GM19239 (cell line): ENCODE data around the gene SELPLG.
"Not testable (repeated sequence)": the region's sequence is repeated elsewhere in the genome, so short reads cannot be mapped to it uniquely, and the experiment has no call there.

ENCODE experiments used
- DNase-seq: peaks from one replicate; pipeline ENCODE4 v3.0.0; 2011; ENCODE audit warnings: low spot score; ENCODE audit not compliant: insufficient read length
- FAIRE-seq: peaks from 2 replicates; lab custom pipeline; 2011; peaks lifted over from hg19 to GRCh38; lab: Jason Lieb, UNC

The SELPLG gene, protein sequence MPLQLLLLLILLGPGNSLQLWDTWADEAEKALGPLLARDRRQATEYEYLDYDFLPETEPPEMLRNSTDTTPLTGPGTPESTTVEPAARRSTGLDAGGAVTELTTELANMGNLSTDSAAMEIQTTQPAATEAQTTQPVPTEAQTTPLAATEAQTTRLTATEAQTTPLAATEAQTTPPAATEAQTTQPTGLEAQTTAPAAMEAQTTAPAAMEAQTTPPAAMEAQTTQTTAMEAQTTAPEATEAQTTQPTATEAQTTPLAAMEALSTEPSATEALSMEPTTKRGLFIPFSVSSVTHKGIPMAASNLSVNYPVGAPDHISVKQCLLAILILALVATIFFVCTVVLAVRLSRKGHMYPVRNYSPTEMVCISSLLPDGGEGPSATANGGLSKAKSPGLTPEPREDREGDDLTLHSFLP

DNA sequence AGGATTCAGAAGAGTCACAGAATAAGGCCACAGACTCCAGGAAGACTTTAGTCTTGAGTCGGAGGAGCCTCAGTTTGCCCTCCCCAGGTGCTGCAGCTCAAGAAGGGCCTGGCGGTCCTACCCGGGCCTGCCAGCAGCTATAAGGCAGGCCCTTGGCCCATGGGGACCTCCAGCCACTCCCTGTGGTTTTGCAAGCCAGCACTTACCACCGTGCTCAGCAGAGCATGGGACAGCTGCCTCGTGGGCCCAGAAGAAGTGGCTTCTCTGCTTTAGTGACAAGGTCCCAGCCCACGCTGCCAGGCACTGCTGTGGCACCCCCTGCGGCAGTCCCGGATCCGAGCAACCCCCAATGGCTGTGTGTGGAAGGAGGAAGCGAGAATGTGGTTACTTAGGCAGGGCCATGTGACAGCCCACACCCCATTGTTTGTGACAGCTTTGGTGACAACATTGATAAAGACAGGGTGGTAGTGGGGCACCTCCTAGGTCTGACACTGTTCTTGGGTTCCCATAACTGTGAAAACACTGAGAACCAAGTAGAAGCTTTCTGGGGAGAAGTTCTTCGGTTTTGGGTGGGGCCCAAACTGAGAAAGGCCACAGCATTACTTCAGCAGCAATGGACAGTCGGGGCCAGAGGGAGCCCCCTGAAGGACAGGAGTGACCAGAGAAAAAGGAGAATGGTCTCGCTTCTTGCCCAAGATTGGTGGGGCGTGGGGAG, at the start of gene SELPLG:
TSS of gene SELPLG (minus strand) at position 361 of the 715 bp plus-strand sequence. CDS start 9,587 bp downstream, outside the sequence.
- peak; percentile 98 for FAIRE-seq
- peak; percentile 53 for DNase-seq

DNA sequence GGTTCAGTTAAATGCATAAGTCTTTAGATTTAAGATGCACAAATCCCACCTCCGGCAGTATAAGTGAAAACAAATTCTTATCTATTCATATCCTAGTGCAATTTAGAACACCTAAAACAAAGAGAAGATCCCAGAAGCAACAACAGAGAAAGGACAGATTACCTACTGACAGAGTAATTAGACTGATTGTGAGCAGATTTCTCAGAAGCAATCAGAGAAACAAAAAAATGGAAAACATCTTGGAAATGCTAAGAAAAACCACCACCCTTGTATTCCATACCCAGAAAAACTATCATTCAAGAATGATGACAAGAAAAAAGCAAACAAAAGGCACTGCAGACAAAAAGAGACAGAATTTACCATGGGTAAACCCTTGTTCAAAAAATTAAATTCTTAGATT, 47.6 kb upstream of the SELPLG start:
- DNase-seq (no peak), FAIRE-seq (no peak)

DNA sequence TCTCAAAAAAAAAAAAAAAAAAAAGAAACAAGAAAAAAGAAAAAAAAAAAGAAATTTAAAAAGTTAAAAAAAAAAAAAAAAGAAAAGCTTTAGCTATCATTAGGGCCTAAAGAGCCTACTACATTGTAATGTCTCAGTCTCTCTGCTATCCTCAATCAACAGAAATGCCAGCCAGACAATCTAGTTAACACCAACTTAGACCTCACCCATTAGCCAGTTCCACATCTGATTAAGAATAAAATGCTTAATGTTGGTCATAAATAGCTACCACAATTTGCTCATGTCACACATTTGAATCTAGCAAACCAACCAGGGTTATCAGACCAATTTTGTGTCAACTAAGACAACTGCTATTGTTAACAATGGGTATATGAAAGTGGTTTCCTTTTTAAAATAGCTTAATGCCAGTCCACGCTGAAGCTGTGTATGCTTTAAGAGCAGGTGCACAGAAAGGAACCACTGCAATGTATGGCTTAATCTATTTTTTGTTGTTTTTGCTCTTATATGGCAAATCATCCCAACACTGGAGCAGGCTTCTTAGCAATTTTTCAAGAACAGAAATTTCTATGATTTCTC, 45.5 kb upstream of the SELPLG start:
- DNase-seq, result no peak

DNA sequence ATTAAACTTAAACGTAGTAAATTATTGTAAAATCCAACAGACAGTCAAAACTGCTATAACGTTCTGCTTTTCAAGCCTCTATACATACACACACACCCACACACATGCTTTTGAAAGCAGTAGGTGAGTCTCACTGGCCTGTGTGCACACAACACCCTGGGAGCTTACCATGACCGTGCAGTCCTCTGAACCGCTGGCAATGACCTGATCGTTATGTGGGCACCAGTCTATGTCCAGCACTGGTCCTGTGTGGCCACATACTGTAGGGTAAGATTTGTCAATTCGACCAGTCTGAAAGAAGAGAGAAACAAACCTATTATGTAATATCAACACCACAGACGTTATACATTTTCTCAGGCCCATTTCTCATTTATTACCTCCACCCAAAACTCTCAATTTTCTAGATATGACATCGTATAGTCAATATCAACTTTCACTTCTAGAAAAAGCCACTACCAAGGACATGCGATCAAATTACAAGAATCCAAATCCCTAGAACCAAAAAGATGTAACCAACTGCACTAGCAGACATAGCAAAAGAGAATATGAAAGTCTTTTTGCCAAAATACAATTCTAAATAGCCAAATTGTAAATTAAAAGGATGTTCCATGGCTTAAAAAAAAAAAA, 44.5 kb upstream of the SELPLG start:
- no peak for FAIRE-seq
- no peak for DNase-seq

More for the DNA sequence above, 45.5 kb upstream of the SELPLG start:
- no peak for FAIRE-seq

DNA sequence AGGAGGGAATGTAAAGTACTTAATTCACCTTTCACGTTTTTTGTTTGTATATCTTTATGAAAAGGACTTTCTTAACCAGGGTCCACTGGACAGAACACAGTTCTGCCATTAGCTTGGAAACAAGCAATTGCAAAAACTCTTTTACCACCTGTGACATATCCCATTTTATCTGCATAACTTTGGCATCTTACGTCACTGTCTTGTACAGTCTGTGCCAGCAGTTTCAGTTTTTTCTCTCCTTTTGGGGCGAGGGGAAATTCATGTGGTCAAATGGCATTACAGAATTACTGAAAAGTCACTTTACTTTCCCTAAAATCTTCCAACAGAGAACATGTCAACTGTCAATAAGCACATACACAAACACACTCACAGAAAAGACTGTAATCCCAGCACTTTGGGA, 43.7 kb upstream of the SELPLG start:
- FAIRE-seq (no peak), DNase-seq (no peak)

DNA sequence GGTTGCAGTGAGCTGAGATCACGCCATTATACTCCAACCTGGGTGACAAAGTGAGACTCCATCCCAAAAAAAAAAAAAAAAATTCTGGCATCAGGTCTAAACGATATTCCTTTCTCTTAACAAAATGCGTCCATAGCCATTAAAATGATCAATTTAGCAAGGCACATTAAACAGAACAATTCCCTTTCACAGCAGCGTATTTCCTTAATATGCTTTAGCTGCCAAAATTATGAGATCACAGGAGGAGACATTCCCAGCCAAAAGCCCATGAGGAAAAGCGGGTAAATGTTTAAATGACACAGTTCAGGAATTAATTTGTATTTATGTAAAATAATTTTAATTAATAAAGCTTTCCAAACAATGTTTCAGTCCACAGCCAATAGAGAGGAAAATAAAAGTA, 43.0 kb upstream of the SELPLG start:
- FAIRE-seq (no peak), DNase-seq (no peak)

DNA sequence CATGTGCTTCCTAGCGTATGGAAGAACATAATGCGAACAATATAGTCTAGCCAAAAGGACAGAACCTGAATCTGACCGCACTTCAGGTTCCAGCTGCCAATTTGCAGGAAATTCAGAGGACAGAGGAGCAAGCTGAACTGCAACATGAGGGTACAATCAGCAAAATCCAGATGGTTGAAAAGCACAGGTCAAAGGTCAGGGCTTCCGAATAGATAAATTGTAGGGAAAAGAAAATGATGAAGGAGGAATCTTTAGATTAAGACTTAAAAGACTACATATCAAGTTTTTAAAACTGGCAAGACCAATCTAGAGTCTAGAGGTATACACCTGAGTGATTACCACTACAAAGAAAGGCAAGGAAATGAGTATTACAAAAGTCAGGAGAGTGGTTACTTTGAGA, 42.1 kb upstream of the SELPLG start:
- DNase-seq, result no peak
- no peak for FAIRE-seq

DNA sequence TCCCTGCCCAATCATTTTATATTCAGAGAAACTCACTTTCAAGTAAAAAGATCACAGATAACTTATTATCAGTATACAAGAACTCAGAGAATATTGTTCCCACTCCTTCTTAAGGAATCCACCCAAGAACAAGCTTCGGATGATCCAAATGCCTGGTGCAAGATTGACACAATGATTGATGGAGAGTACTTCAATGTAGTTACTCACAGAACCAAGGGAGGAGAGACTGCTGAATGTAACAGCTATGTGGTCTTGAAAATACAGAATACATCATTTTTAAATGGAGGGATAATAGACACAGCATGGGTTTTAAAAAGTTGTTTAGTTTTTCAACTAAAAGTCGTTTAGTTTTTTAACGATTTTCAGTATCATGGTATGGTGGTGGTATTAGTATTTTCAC, 38.4 kb upstream of the SELPLG start:
- no peak for FAIRE-seq

DNA sequence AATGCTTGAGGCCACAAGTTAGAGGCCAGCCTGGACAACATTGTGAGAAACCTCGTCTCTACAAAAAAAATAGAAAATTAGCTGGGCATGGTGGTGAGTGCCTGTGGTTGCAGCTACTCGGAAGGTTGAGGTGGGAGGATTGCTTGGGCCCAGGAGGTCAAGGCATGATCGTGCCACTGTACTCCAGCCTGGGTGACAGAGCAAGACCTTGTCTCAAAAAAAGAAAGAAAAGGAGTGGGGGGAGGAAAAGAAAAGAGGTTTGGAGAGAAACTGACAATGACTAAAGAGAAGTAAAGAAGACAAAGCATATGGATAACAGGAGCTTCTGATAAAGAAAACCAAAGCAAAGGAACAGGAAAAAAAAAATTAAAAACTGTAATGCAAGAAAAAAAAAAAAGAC, 37.4 kb upstream of the SELPLG start:
- DNase-seq (no peak), FAIRE-seq (no peak)

More for the DNA sequence above, 38.4 kb upstream of the SELPLG start:
- no peak for DNase-seq

DNA sequence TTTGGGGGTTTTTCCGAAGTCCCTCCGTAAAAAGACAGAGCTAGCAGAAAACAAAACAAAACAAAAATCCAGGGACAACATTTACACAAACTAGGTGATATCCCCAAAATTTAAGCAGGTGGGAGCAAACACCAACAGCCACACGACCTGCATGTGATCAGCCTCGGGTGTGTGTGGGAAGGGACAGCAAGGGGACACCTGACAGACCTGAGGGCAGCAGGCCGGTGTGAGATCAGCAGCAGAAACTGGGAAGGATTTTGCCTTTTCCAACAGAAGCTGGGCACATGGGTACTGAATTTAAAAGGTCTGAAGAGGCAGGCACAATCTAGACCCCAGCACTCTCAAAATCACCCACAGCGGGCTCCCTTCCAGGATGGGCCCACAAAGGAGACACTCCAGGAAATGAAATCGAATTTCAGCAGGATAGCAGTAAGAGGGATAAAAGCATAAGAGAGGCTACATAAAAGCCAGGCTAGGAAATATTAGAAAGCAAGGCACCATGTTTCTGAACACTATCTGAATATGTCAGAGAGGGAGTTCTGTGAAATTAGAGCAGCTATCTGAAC, 36.5 kb upstream of the SELPLG start:
- no peak for FAIRE-seq
- DNase-seq, result no peak

DNA sequence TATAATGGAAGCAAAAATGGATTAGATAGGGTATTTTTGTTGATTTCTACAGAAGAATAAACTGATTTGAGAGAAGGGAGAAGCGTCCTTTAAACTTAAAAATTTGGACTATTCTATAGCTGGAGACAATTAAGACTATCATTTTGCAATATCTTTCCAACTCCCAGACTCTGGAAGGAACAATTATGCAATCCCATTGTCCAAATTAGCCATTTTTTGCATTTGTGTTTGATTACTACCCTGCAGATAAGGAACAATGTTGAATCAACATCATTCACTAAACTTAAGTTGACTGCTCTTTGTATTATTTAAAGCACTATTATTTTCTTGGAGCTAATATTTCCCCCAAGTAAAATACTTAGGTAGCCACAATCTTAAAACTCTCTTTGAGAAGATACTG, 34.8 kb upstream of the SELPLG start:
- DNase-seq (no peak), FAIRE-seq (no peak)

DNA sequence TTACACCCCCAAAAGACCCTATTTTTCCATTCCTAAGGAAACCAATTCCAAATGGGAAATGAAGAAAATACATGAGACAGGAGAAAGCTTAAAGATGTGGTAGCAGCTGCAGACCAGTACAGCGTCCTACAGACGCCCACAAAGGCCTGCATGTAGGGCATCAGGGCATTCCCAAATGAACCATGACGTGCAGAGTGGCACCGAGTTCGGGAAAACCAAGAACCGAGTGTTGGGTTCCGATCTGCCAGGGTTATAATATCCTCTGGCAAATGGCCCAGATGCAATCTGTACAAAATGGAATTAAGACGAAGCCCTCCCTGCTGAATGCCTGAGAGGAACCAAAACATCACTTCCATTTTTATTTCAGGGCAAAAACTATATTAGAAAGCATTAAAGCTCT, 34.4 kb upstream of the SELPLG start:
- no peak for DNase-seq
- no peak for FAIRE-seq

DNA sequence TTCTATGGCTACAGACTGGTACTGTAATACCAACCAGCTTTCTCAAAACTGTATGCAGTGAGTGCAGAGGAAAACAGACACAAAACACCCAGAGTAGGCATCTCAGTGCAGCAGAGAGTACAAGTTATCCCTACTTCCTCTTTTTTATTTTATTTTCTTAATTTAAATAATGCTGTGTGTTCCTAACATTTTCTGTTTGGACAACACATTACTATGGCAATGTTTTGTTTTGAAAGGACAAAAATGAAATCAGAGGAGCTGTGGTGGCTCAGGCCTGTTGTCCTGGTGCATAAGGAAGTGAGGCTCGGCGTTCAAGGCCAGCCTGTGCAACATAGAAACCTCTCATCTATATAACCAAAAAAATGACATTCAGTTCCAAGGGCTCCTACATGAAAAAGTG, 33.7 kb upstream of the SELPLG start:
- FAIRE-seq, result no peak
- no peak for DNase-seq

DNA sequence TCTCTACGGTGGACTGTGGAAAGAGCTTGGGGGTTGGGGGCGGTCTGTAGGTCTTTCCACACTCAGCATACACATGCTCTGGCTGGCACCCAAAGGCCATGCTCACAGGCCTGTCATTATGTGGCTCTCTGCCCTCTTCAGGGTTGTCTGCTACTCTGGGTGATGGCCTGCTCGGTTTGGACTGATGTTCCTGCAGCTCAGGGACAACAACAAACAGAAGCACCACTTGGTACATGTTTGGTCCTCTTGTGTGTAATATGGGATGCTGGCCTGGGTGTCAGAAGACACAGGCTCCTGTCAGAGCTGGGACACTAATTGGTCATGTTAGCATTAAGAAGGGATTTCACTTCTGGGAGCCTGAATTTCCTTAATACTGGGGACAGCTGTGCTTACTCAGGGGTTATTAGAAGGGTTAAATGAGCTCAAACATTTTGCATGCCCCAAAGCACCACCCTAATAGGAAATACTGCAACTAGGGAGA, 32.7 kb upstream of the SELPLG start:
- FAIRE-seq (no peak), DNase-seq (no peak)

DNA sequence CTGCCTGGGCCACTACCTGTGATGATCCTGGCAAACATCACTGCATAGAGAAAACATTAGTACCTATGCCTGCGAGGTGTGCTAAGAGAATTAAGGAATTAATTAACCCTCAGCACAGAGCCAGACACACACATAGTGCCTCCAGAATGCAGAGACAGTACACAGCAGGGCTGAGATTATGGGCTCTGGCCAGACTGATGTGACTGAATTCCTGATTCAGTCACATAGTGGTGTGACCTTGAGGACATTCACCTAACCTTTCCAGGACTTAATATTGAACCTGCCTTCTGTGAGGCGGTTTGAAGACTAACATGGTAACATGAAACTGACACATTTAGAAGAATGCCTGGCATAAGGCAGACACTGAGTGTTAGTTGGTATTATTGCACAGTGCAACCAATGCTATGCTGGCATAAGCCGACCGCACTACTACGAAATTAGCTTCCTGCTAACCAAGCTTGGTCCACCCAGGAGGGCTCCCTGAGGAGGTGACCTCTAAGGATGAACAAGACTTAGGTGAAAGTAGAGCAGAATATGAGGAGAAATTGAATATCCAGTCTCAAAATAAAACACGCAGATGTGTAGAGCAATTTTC, 32.0 kb upstream of the SELPLG start:
- DNase-seq, result no peak
- FAIRE-seq, result peak; percentile 67

DNA sequence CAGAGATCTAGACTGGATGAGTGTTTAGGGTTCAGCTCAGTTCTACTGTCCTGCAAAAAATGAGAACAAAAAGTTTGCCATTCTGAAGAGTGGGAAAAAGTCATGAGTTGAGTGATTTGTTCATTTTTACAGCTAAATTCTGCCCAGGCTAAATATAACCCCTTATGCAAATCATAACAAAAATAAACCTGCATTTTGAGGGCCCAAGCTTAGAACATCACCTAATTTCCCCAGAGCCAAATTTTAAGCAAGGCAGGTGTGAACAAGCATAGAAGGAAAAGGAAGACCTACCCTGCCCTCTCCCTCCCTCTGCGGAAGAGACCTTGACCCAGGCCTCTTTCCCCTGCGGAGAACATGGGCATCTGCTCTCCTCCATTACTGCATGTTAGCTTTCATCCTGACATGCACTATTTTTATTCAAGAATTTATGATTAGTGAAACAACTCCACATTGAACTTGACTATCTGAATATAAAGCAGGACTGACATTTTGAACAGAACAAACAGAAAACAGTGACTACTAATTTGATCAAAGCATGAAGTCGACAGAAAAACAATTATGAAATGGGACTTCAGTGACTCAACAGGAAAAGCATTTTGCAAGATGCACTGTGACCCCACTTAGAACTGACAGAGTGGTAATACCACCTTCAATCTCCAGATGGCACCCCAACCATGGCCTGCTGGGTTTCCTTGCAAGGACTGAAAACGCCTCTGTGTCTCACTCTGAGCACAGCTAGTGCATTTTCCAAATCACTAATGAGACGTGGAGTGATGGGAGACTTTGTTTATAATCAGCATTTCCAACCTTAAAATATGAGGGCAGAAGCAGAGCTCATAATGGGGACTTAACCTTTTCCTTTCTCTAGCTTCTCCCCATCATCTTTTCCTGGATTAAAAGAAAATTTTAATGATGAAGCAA, 30.9 kb upstream of the SELPLG start:
- FAIRE-seq (peak; percentile 88), DNase-seq (peak; percentile 62)

DNA sequence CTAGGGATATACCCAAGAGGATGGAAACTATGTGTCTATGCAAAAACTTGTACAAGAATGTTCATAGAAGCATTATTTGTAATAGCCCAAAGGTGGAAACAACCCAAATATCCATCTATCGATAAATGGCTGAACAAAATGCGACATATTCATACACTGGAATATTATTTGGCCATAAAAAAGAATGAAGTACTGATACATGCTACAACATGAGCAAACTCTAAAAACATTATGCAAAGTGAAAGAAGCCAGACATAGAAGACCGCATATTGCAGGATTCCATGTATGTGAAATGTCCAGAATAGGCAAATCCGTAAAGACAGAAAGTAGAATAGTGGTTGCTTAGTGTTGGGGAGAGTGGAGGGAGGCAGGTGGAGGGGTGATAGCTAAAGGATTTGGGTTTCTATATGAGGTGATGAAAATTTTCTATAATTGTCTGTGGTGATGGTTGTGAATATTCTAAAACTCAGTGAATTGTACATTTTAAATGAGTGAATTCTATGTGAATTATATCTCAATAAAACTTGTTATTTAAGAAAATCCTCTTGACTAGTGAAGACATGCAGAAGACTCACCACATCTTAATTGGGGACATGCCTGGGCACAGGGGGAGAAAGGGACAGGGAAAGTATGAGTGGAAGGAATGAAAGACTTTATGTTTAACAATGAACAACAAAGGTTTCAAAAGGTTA, 29.8 kb upstream of the SELPLG start:
- peak; percentile 44 for FAIRE-seq

DNA sequence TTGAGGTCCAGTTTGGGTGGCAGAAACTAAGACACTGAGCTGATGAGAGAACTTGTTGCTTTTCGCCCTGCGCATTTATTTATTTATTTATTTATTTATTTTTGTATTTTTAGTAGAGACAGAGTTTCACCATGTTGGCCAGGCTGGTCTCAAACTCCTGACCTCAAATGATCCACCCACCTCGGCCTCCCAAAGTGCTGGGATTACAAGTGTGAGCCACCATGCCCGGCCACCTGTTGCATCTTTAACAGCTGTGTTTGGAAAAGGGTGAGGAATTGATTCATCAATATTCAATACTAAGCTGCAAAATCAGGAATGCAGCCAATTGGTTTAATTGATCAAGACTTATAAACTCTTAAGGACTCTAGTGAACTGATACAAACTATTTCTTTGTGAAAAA, 24.4 kb upstream of the SELPLG start:
- DNase-seq, FAIRE-seq: not testable (repeated sequence)

More for the DNA sequence above, 29.8 kb upstream of the SELPLG start:
- no peak for DNase-seq
